Thyroid gland (tissue), 4 donors: ENCODE measurements around the gene MED22. TPM values are rescaled to one million over a fixed set of nuclear protein-coding genes. Genes with fewer than 3 reads are reported as not detected.
A peak's percentile ranks its signal among the peaks of the same experiment; 100 is the strongest.

Source experiments
- DNase-seq, 2 donors: peaks; one replicate each; pipeline ENCODE4 v3.0.0-alpha.2; 2019
- H3K27ac ChIP-seq, 3 donors: fragments of 200-600 bp; sonication (generic); 1 replicate in 2 of 3; 2 replicates in 1 of 3; pipeline ENCODE4 v1.5.1; 2016 to 2019; ENCODE audit warnings: mild to moderate bottlenecking in 1 of 3, moderate library complexity in 1 of 3
- H3K27me3 ChIP-seq: fragments of 200-600 bp; sonication (generic); one replicate; pipeline ENCODE4 v1.5.1; 2019
- H3K36me3 ChIP-seq, 2 donors: fragments of 200-600 bp; sonication (generic); one replicate each; pipeline ENCODE4 v1.5.1; 2016 to 2019
- H3K4me1 ChIP-seq, 2 donors: fragments of 200-600 bp; sonication (generic); one replicate each; pipeline ENCODE4 v1.5.1; 2017 to 2019
- H3K4me3 ChIP-seq, 3 donors: fragments of 200-600 bp; sonication (generic); replicated peaks in 1 of 3; 1 replicate in 2 of 3; 2 replicates in 1 of 3; pipeline ENCODE4 v1.5.1; 2016; ENCODE audit warnings: mild to moderate bottlenecking in 1 of 3
- H3K9me3 ChIP-seq: fragments of 200-600 bp; sonication (generic); one replicate; pipeline ENCODE4 v1.5.1; 2017
- POLR2A ChIP-seq, 2 donors: fragments of 450-650 bp; IDR thresholded peaks; one replicate each; pipeline ENCODE4 v1.6.1; 2017; ENCODE audit warnings: antibody characterized with exemption in 2 of 2, mild to moderate bottlenecking in 2 of 2, moderate library complexity in 1 of 2
- WGBS, 2 donors: methylation state at CpG; one replicate each; pipeline ENCODE4 v1.1.5; 2017; 5-methylcytosine and 5-hydroxymethylcytosine counted together
- intact Hi-C: fragments of 100-400 bp; cut with DNase I; formaldehyde crosslinking; loops from one replicate; pipeline ENCODE4 v1.15.1; 2023
- total RNA-seq, 4 donors: library from RNA; depleted of rRNA; stranded (reverse); fragments of >200 nt; gene quantifications; one replicate each; pipeline ENCODE4 v1.2.3, GENCODE V29; 2016
- TF ChIP-seq, protein P1 (sequence below), 6 experiments: fragments of 200-600 bp in 3 of 6; fragments of 450-650 bp in 3 of 6; sonication (generic) in 3 of 6; IDR thresholded peaks; one replicate each; pipeline ENCODE4 v1.5.1; 2016 to 2019; ENCODE audit warnings: antibody characterized with exemption in 6 of 6, mild to moderate bottlenecking in 2 of 6, inconsistent platforms in 1 of 6, moderate library complexity in 1 of 6

The MED22 gene
- total RNA-seq, 4 donors from 2014 or later = 41.9 to 58.2 (median 48.6) TPM

DNA sequence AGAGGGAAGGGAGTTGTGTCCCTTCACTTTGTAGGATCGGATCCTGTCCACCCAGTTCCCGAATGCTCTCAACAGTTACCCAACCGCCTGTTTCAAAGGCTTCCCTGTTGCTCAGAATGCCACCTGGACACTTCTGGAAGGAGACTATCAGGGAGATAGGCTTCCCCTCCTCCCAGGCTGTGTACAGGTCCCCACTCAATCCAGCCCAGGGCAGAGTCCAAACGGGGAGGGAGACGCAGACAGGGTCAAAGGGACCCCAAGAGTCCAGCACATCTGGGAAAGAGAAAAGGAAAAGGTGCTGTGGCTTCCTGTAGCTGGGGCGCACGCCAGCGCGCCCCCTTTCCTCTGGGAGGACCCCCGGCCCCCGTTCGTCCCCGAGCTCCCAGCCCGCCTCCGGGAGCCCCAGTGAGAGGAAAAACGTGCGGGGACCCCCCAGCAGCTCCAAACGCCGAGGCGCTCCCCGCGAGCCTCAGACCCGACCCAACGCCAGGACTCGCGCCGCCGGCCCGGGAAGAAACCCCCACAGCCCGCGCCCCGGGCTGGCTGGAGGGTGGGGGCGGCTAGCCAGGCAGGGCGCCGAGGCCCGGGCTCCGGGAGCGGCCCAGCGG is 27.3 kb upstream of the MED22 start:
- Histone ChIP-seq H3K36me3 (peaks cover 0 to 6% of the 10 kb centered on the region in 2 donors), H3K9me3 (no peaks in the 10 kb centered on the region), H3K27ac (peak overlapping the region; percentile 81 to 93 (median 92)), H3K4me3 (peak overlapping the region; percentile 48 to 97 (median 56)), H3K4me1 (peaks cover 37 to 47% of the 10 kb centered on the region in 2 donors), H3K27me3 (no peaks in the 10 kb centered on the region)
- WGBS, 2 donors = 1 to 2% methylated on average over 15 to 17 of the region's 39 CpGs
- intact Hi-C loops = loop anchor here (5.0 kb wide), 1 partner anchor 38 kb away; the partner anchor contains the start of gene SURF6
- peak; percentile 17 to 22 for DNase-seq
- TF ChIP-seq POLR2A (IDR thresholded peaks at IDR 0.05) = no peak

DNA sequence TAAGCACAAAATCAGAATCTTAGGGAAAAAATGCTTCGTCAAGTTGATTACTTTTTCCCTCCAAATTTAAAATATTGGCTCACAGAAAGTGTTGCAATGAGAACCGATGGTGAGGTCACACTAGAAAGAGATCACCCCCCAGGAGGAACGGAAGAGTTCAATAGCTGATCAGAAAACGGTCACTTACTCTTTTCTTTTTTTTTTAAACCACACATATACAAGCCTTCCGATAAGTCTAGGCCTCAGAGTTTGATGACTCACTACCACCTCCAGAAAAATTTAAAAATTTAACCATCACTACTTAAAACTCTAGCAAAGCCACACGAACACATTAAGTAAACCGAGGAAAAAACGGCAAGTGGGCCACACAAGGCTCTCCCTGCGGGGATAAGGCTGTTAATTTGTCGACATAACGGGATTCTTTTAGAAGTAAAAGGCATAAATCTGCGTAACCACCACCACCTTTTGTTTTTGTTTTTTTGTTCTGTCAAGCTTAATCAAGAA is 26.7 kb upstream of the MED22 start:
- Histone ChIP-seq H3K4me3 (peak overlapping the region; percentile 48 to 97 (median 56)), H3K27me3 (no peaks in the 10 kb centered on the region), H3K4me1 (peaks cover 37 to 52% of the 10 kb centered on the region in 2 donors), H3K27ac (peak overlapping the region in 1 of 3 donors; percentile 93), H3K9me3 (no peaks in the 10 kb centered on the region), H3K36me3 (peaks cover 0 to 6% of the 10 kb centered on the region in 2 donors)
- intact Hi-C loops = loop anchor here (5.0 kb wide), 1 partner anchor 37 kb away; the partner anchor contains the start of gene SURF6
- TF ChIP-seq, protein P1, sequence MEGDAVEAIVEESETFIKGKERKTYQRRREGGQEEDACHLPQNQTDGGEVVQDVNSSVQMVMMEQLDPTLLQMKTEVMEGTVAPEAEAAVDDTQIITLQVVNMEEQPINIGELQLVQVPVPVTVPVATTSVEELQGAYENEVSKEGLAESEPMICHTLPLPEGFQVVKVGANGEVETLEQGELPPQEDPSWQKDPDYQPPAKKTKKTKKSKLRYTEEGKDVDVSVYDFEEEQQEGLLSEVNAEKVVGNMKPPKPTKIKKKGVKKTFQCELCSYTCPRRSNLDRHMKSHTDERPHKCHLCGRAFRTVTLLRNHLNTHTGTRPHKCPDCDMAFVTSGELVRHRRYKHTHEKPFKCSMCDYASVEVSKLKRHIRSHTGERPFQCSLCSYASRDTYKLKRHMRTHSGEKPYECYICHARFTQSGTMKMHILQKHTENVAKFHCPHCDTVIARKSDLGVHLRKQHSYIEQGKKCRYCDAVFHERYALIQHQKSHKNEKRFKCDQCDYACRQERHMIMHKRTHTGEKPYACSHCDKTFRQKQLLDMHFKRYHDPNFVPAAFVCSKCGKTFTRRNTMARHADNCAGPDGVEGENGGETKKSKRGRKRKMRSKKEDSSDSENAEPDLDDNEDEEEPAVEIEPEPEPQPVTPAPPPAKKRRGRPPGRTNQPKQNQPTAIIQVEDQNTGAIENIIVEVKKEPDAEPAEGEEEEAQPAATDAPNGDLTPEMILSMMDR (IDR thresholded peaks at IDR 0.05) = no peak
- TF ChIP-seq POLR2A (IDR thresholded peaks at IDR 0.05) = no peak
- WGBS, 2 donors = 26 to 31% methylated on average over 12 of the region's 12 CpGs
- DNase-seq = no peak

DNA sequence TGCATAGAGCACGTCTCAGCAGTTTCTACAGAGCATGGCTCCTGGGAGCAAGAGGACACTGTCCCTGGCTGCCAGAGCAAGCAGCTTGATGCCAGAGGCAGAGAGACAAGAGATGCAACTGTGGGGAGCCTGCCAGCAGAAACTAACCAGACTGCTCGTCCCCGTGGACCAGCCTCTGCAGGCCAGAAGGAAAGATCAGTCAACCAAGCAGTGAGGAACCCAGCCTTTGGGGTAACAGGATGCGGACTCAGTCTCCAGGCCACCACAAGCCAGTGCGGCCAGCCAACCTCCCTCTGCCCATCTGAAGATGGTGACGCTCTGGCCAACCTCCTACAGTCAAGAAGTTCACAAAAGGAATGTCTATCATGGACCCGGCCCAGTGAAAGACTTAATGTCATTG is 24.2 kb upstream of the MED22 start:
- 61 to 63% methylated on average over 7 of the region's 7 CpGs for WGBS, 2 donors
- no peak for DNase-seq
- peaks cover 37 to 70% of the 10 kb centered on the region in 2 donors for H3K4me1 ChIP-seq

DNA sequence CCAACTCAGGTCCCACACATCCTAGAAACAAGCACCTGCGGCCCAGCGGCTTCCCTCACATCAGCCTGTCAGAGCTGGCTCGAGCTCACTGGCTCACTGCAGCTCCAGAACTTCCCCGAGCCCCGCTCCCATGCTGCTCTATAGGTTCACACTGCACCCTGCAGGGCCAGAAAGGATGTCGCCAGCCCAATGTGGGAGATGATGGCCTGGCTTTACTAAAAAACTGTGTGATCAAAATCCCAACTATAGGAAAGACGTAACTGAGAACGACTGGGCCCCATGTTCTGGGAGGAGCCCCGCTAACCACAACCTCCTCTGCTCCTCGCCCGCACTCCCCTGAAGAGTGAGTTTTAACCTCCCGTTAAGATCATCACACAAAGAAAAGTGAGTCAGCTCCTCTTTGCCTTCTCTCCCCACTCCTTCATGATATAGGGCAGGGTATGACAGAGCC is 23.4 kb upstream of the MED22 start:
- Histone ChIP-seq H3K4me1 (peaks cover 33 to 65% of the 10 kb centered on the region in 2 donors), H3K27ac (no peak overlapping the region), H3K27me3 (no peaks in the 10 kb centered on the region), H3K4me3 (no peak overlapping the region), H3K9me3 (no peaks in the 10 kb centered on the region), H3K36me3 (peaks cover 10 to 16% of the 10 kb centered on the region in 2 donors)
- intact Hi-C loops = no loop called here
- TF ChIP-seq POLR2A (IDR thresholded peaks at IDR 0.05) = no peak
- TF ChIP-seq, protein P1 (IDR thresholded peaks at IDR 0.05) = no peak
- WGBS, 2 donors = 69 to 78% methylated on average over 12 of the region's 12 CpGs
- no peak for DNase-seq

More for the DNA sequence above, 24.2 kb upstream of the MED22 start:
- no peak overlapping the region for H3K27ac ChIP-seq
- H3K27me3 ChIP-seq = no peaks in the 10 kb centered on the region
- H3K9me3 ChIP-seq = no peaks in the 10 kb centered on the region
- no peak overlapping the region for H3K4me3 ChIP-seq
- intact Hi-C loops = no loop called here
- no peak for TF ChIP-seq POLR2A (IDR thresholded peaks at IDR 0.05)
- TF ChIP-seq, protein P1 (IDR thresholded peaks at IDR 0.05) = no peak
- H3K36me3 ChIP-seq = peaks cover 1 to 7% of the 10 kb centered on the region in 2 donors

DNA sequence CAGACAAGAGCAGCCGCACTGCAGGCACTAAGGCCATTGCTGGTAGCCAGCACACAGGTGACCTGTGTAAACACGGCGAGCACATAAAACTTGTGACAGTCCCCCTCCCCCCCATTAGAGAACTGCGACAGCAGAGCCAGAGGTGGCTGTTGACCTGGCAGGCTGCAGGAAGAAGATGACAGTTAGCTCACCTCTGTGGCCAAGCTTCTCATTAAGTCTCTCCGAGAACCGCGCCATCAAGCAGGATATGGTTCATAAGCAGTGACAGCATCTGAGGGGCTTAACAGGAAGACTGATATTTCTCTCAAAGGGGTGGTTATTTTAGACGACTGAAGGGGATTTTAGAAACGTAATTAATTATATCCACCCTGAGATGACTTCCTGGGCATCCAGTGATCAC is 22.8 kb upstream of the MED22 start:
- no peak for TF ChIP-seq POLR2A (IDR thresholded peaks at IDR 0.05)
- TF ChIP-seq, protein P1 (IDR thresholded peaks at IDR 0.05) = no peak
- H3K36me3 ChIP-seq = peaks cover 16 to 21% of the 10 kb centered on the region in 2 donors
- WGBS, 2 donors = 72 to 74% methylated on average over 6 to 7 of the region's 9 CpGs
- intact Hi-C loops = no loop called here
- H3K4me1 ChIP-seq = peaks cover 33 to 65% of the 10 kb centered on the region in 2 donors
- no peak overlapping the region for H3K27ac ChIP-seq
- no peak overlapping the region for H3K4me3 ChIP-seq
- no peak for DNase-seq
- no peaks in the 10 kb centered on the region for H3K27me3 ChIP-seq
- H3K9me3 ChIP-seq = no peaks in the 10 kb centered on the region
